ENCODE data around the gene MACF1.
"Not testable (repeated sequence)": the region's sequence is repeated elsewhere in the genome, so short reads cannot be mapped to it uniquely, and the experiment has no call there.

MACF1 gene

GRCh38 chr1:39204441-39205081, at the start of gene MACF1:
MACF1 (plus strand) TSS chr1:39204695; CDS start chr1:39205023, 328 bp downstream.
- peak; percentile 35 to 38 for DNase-seq

- DNase-seq = no peak
Observed at GRCh38 chr1:39157304-39157703, 47.2 kb upstream of the MACF1 start.

GRCh38 chr1:39158327-39159086, 46.0 kb upstream of the MACF1 start:
- no peak for DNase-seq

- DNase-seq = no peak
Observed at GRCh38 chr1:39159224-39160036, 45.1 kb upstream of the MACF1 start.

GRCh38 chr1:39160703-39161102, 43.8 kb upstream of the MACF1 start:
- no peak for DNase-seq

- not testable (repeated sequence) for DNase-seq
Observed at GRCh38 chr1:39161811-39162210, 42.7 kb upstream of the MACF1 start.

GRCh38 chr1:39163469-39163868, 41.0 kb upstream of the MACF1 start:
- DNase-seq = no peak

- no peak for DNase-seq
Observed at GRCh38 chr1:39164256-39164655, 40.2 kb upstream of the MACF1 start.

GRCh38 chr1:39165049-39165448, 39.4 kb upstream of the MACF1 start:
- no peak for DNase-seq

GRCh38 chr1:39165488-39165887, 39.0 kb upstream of the MACF1 start:
- DNase-seq = no peak

GRCh38 chr1:39167632-39168209, 36.8 kb upstream of the MACF1 start:
- DNase-seq = no peak

- no peak for DNase-seq
Observed at GRCh38 chr1:39168301-39169080, 36.0 kb upstream of the MACF1 start.

GRCh38 chr1:39170731-39171667, 33.5 kb upstream of the MACF1 start:
- no peak for DNase-seq

- DNase-seq = no peak
Observed at GRCh38 chr1:39173119-39173994, 31.1 kb upstream of the MACF1 start.

GRCh38 chr1:39173995-39174380, 30.5 kb upstream of the MACF1 start:
- no peak for DNase-seq

- no peak for DNase-seq
Observed at GRCh38 chr1:39174390-39175081, 30.0 kb upstream of the MACF1 start.

- no peak for DNase-seq
Observed at GRCh38 chr1:39177706-39178105, 26.8 kb upstream of the MACF1 start.

GRCh38 chr1:39178541-39179431, 25.7 kb upstream of the MACF1 start:
- DNase-seq = no peak

GRCh38 chr1:39181311-39181710, 23.2 kb upstream of the MACF1 start:
- no peak for DNase-seq
